A549 treated with Mapracorat at 1 μM for 4 hours (cell line): ENCODE results near the gene UGT1A10. TPM values are rescaled to one million over a fixed set of nuclear protein-coding genes. Genes with fewer than 3 reads are reported as not detected.

Experiments
- total RNA-seq: library from RNA; stranded (reverse); fragments of 200-300 nt; extraction: Qiagen RNA extraction; gene quantifications from 5 replicates; pipeline ENCODE4 v1.2.3, GENCODE V29; 2022

UGT1A10 gene
- total RNA-seq, result 0.06 TPM in 1 of 5 replicates, not detected in the others

GRCh38 chr2:233636306-233636705 is at the start of gene UGT1A10:
UGT1A10 (plus strand) TSS chr2:233636448; CDS start chr2:233636523, 75 bp downstream.

GRCh38 chr2:233617476-233617875 is 18.8 kb upstream of the UGT1A10 start, which contains the start of gene UGT1A8:
UGT1A8 (plus strand) TSS chr2:233617633; CDS start chr2:233617708, 75 bp downstream.

GRCh38 chr2:233671290-233672161 is 35.3 kb downstream of the UGT1A10 start, which contains the start of gene UGT1A9:
UGT1A9 (plus strand) TSS chr2:233671898; CDS start chr2:233671935, 37 bp downstream.

GRCh38 chr2:233681521-233682099 is 45.4 kb downstream of the UGT1A10 start, which contains the start of gene UGT1A7:
UGT1A7 (plus strand) TSS chr2:233681901; CDS start chr2:233681938, 37 bp downstream.

GRCh38 chr2:233692648-233693047 is 56.4 kb downstream of the UGT1A10 start, which contains the start of gene UGT1A6:
UGT1A6 (plus strand) TSS chr2:233692890; CDS start chr2:233693005, 115 bp downstream.

GRCh38 chr2:233712611-233713261 is 76.5 kb downstream of the UGT1A10 start, which contains the start of gene UGT1A5:
UGT1A5 (plus strand) TSS chr2:233712907; CDS start chr2:233712992, 85 bp downstream.

GRCh38 chr2:233718552-233718951 is 82.3 kb downstream of the UGT1A10 start, which contains the start of gene UGT1A4:
UGT1A4 (plus strand) TSS chr2:233718736; CDS start chr2:233718821, 85 bp downstream.

GRCh38 chr2:233728723-233729301 is 92.6 kb downstream of the UGT1A10 start, which contains the start of gene UGT1A3:
UGT1A3 (plus strand) TSS chr2:233729042; CDS start chr2:233729127, 85 bp downstream.

GRCh38 chr2:233760043-233760442 is 123.8 kb downstream of the UGT1A10 start, which contains the start of gene UGT1A1:
UGT1A1 (plus strand) TSS chr2:233760270; CDS start chr2:233760288, 18 bp downstream.

GRCh38 chr2:233778030-233778429 is 141.8 kb downstream of the UGT1A10 start, which contains the start of gene MROH2A:
MROH2A (plus strand) TSS chr2:233778330; CDS start chr2:233779359, 1,029 bp downstream.

Other genes starting within 250 kb of the UGT1A10 start
- 20.9 to 28.6 TPM (median 25.2 TPM) in 5 replicates for gene USP40, start 69.7 kb upstream of the UGT1A10 start, total RNA-seq
- 0.06 TPM in 1 of 5 replicates, not detected in the others for gene UGT1A8, start 18.8 kb upstream of the UGT1A10 start, total RNA-seq
- gene UGT1A9, start 35.5 kb downstream of the UGT1A10 start, total RNA-seq, result 3.7 to 5.0 TPM (median 4.1 TPM) in 5 replicates
- 3.3 to 5.1 TPM (median 4.0 TPM) in 5 replicates for gene UGT1A7, start 45.5 kb downstream of the UGT1A10 start, total RNA-seq
- gene UGT1A6, start 56.4 kb downstream of the UGT1A10 start, total RNA-seq, result 0.39 to 1.5 TPM (median 1.2 TPM) in 5 replicates
- not detected in 5 replicates for gene UGT1A5, start 76.5 kb downstream of the UGT1A10 start, total RNA-seq
- gene UGT1A4, start 82.3 kb downstream of the UGT1A10 start, total RNA-seq, result 0.07 to 0.12 TPM in 2 of 5 replicates, not detected in the others
- gene UGT1A3, start 92.6 kb downstream of the UGT1A10 start, total RNA-seq, result 0.10 to 0.31 TPM (median 0.26 TPM) in 3 of 5 replicates, not detected in the others
- gene UGT1A1, start 123.8 kb downstream of the UGT1A10 start, total RNA-seq, result 0.39 to 0.78 TPM (median 0.60 TPM) in 5 replicates
- 0.12 to 0.26 TPM (median 0.18 TPM) in 4 of 5 replicates, not detected in the other for gene MROH2A, start 141.9 kb downstream of the UGT1A10 start, total RNA-seq
- 58.1 to 61.5 TPM (median 59.1 TPM) in 5 replicates for gene HJURP, start 218.1 kb downstream of the UGT1A10 start, total RNA-seq